Colon (tissue), 2 donors: ENCODE measurements around the gene PACSIN1.

Experiments
- FAIRE-seq: peaks from 2 replicates; lab custom pipeline; 2012; peaks lifted over from hg19 to GRCh38; lab: Jason Lieb, UNC
- donor health status: control.
- donor health status: control.

The PACSIN1 gene

GRCh38 chr6:34465531-34466241 lies at the start of gene PACSIN1:
TSS of gene PACSIN1 (plus strand) at chr6:34466076. CDS start at chr6:34526306, 60,230 bp downstream.
- no peak for FAIRE-seq

DNA sequence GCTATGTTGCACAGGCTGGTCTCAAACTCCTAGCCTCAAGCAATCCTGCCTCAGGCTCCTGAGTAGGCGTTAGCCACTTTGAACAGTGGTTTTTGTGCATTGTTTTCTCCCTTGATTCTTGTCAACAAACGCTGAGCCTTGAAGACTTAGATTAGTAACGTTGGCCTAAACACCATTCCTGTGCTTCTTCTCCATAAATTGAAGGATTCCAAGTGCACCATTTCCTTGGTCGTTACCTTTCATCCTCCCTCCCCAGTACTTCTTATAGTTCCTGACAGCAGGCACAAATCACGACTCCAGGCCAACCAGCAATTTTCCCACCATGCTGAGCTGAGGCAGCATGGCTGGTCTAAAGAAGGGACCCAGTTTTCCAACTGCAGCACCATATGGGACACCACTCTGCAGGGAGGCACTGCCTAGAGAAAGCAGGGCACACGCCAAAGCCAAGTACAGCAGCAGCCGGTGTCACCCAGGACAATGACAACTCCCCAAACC lies 49.0 kb upstream of the PACSIN1 start:
- FAIRE-seq = no peak

GRCh38 chr6:34418367-34418766 lies 47.5 kb upstream of the PACSIN1 start:
- no peak for FAIRE-seq

GRCh38 chr6:34423254-34423653 lies 42.6 kb upstream of the PACSIN1 start:
- FAIRE-seq = no peak

DNA sequence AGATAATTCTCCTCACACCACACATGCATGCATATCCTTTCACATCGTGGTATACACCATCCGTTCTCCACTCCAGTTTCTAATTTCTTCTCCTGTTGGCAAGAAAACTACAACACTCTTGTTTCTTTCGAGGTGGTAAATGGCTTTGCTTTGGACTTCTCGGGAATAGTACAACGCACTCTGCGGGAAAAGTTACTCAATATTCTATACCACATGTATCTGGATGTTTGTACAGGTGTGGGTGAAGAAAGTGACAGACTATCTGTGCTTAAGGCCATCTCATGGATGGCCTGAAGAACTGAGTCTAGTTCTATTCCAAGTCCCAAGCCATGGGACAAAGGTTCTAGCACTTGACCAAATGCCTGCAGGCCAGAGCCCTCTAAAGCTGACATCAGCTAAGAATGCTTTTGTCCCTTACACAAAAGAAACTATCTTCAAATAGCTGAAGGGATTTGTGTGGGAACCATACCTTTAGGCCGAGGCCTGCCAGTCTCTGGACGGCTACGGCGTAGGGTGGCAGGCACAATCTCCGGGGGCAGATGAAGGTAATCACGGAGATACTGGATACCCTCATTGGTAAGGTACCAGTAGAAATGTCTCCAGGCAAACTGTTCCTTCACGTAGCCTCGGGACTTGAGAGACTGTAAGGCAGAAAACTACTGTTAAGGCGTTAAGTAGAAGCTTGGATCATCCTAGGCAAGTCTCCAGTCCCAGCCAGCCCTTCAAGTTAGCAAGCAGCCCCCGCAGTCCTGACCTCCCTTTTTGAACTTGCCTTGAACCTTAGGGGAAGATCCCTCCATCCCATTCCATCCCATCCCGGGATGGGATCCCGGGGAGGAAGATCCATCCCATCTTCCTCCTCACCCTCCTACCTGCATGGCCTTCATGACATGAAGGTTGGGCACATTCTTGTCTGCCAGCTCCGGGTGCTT lies 41.4 kb upstream of the PACSIN1 start:
- no peak for FAIRE-seq

GRCh38 chr6:34425132-34425497 lies 40.8 kb upstream of the PACSIN1 start:
- no peak for FAIRE-seq

- FAIRE-seq = no peak
These were observed 40.1 kb upstream of the PACSIN1 start, which contains the start of gene RPS10 for GRCh38 chr6:34425498-34426410. TSS of gene RPS10 (minus strand) at chr6:34426069. CDS start at chr6:34425221, 848 bp downstream.

GRCh38 chr6:34435916-34436315 lies 30.0 kb upstream of the PACSIN1 start:
- FAIRE-seq = no peak

GRCh38 chr6:34436803-34437643 lies 28.9 kb upstream of the PACSIN1 start:
- no peak for FAIRE-seq

DNA sequence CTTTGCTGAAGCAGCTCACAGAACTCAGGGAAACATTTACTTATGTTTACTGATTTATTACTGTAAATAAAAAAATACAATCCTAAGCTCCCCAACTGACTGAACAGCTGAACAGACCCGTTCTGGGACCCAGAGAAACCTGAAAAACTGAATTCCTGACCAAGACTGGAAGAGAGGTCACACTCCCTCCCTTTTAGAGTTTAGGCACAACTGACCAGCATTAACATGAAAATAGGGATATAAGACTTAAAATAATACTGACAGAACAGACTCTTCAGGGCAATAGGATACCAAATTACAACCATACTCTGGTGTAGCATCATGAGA lies 28.3 kb upstream of the PACSIN1 start:
- FAIRE-seq = no peak

- FAIRE-seq = no peak
These were observed 27.2 kb upstream of the PACSIN1 start for GRCh38 chr6:34438705-34439104.

- FAIRE-seq = no peak
These were observed 26.4 kb upstream of the PACSIN1 start for GRCh38 chr6:34439442-34439841.

DNA sequence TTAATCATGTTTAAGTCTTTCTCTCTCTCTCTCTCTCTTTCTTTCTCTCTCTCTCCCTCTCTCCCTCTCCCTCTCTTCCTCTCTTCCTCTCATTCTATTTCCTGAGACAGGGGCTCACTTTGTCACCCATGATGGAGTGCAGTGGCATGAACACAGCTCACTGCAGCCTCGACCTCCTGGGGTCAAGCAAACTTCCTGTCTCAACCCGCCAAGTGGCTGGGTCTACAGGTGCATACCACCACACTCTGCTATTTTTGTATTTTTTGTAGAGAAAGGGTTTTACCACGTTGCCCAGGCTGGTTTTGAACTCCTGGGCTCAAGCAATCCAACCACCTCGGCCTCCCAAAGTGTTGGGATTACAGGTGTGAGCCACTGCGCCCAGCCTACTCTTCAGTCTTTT lies 24.4 kb upstream of the PACSIN1 start:
- no peak for FAIRE-seq

DNA sequence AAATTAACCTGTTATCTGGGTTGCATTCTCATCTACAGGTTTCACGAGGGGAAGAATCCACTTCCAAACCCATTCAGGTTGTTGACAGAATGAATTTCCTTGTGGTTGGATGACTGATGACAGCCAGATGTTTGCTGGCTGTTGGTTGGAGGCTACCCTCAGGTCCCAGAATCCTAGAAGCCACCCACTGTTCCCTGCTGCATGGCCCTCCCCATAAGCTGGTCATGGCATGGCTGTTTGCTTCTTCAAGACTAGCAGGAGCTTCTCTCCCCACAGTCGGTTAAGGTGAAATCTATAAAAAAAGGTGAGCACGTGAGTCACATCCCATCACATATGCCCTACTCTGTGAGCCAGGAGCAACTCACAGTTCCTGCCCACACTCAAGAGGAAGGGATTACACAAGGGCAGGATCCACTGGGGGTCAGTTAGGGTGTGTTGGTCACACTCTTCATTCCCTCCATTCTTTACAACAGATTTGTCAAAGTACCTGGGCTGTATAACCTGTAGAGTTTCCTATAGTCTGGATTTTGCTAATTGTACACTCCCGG lies 20.5 kb upstream of the PACSIN1 start:
- no peak for FAIRE-seq

DNA sequence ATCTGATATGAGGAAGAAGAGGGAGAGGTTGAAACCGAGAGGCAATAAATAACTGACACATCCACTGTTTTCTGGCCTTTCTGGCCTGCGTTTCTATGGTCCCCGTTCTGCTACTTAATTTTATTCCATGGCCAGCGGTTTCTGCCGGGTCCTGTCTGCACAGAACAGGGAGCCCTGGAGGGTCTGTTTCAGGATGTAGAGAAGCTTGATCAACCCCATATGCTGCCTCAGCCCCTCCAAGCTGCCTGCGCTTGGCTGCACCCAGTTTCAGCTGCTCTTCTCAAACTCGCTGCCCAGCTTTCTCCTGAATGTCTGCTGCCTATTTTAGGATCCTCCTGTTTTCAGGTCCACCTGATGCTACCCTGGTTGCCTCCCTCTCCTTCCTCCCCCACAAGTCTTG lies 18.5 kb upstream of the PACSIN1 start:
- no peak for FAIRE-seq

- FAIRE-seq = no peak
These were observed 18.0 kb upstream of the PACSIN1 start for GRCh38 chr6:34447910-34448309.

- no peak for FAIRE-seq
These were observed 14.7 kb upstream of the PACSIN1 start for GRCh38 chr6:34451192-34451591.

- no peak for FAIRE-seq
These were observed 10.0 kb upstream of the PACSIN1 start for GRCh38 chr6:34455831-34456230.

- no peak for FAIRE-seq
These were observed 8.5 kb upstream of the PACSIN1 start for GRCh38 chr6:34457382-34457741.

- no peak for FAIRE-seq
These were observed 7.8 kb upstream of the PACSIN1 start for GRCh38 chr6:34457742-34458735.
